ENCODE measurements around the gene MCOLN1.

Gene MCOLN1

DNA sequence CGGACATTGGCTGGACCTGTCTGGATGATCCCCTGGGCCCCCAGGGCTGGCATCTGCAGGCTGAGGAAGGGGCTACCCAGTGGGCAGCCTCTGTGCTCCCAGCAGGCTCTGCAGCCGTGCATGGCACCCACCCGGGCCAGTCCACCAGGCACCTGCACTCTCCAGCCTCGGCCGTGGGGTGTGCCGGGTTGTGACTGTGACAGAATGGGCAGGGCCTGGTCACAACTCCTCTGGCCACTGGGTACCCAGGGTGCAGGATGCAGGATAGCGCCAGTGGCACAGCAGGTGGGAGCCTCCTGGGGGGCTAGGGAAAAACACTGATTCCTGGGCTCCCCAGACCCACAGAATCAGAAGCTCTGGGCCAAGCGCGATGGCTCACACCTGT, 43.6 kb upstream of the MCOLN1 start:
- no peak for TF ChIP-seq CTCF (IDR thresholded peaks at IDR 0.05; ENCODE audit: insufficient read depth, missing control alignments)
- FAIRE-seq (no peak), DNase-seq (ENCODE audit: insufficient read length, low spot score) (no peak)

DNA sequence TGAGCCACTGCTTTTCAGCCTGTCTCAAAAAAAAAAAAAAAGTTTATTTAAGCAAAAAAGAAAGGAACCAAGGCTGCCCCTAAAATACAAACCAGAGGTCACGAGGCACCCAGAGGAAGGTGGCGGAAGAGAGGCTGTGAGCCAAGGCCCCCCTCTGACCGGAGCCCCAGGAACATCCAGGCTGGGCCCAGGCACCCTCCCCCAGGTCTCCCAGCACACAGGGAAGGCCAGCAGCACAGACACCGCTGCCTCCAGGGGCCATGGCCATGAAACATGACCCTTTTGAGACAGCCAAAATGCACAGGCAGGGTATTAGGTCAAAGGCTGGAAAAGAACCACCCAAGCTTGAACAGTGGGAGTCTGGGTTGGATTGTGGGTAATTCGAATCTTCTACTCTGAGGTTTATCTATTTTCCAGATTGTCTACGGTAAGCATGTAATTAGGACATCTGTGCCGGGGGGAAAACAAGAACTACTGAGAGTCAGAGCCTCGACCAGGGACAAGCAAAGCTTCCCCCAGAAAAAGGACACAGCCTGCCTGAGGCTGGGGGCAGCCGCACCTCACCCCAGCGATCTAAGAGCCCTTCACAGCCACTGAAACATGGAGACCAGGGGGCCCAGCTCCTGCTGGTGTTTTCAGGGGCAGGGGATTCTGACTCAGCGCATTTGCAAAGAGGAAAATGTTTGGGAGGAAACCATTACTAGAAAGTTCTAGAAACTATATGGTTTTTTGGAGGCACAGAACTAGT, 42.0 kb upstream of the MCOLN1 start:
- TF ChIP-seq CTCF (IDR thresholded peaks at IDR 0.05; ENCODE audit: insufficient read depth, missing control alignments): no peak
- DNase-seq (ENCODE audit: insufficient read length, low spot score): no peak
- no peak for FAIRE-seq

- no peak for TF ChIP-seq CTCF (IDR thresholded peaks at IDR 0.05; ENCODE audit: insufficient read depth, missing control alignments)
- DNase-seq (ENCODE audit: insufficient read length, low spot score) (no peak), FAIRE-seq (no peak)
Measured at GRCh38 chr19:7480970-7481255, 41.5 kb upstream of the MCOLN1 start.

- DNase-seq (ENCODE audit: insufficient read length, low spot score) (no peak), FAIRE-seq (no peak)
- no peak for TF ChIP-seq CTCF (IDR thresholded peaks at IDR 0.05; ENCODE audit: insufficient read depth, missing control alignments)
Measured at GRCh38 chr19:7482584-7483439, 39.6 kb upstream of the MCOLN1 start.

DNA sequence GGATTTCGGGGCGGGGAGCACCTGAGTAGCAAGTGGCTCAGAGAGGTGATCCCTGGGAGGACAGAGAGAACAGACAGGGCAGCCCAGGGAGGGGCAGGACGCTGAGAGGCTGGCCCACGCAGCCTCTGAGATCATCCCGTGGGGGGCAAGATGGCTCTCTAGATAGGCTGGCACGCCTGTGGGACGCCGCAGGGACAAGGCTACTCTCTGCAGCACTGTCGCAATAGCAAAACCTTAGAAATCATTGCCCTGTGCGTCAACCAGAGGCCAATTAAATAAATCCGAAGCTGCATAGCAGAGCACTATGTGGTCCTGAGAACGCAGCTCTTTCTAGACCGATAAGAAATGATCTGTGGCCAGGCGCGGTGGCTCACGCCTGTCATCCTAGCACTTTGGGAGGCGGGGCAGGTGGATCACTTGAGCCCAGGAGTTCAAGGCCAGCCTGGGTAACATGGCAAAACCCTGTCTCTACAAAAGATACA, 38.7 kb upstream of the MCOLN1 start:
- no peak for TF ChIP-seq CTCF (IDR thresholded peaks at IDR 0.05; ENCODE audit: insufficient read depth, missing control alignments)
- no peak for FAIRE-seq
- no peak for DNase-seq (ENCODE audit: insufficient read length, low spot score)

GRCh38 chr19:7486923-7487322, 35.5 kb upstream of the MCOLN1 start:
- no peak for TF ChIP-seq CTCF (IDR thresholded peaks at IDR 0.05; ENCODE audit: insufficient read depth, missing control alignments)
- DNase-seq (ENCODE audit: insufficient read length, low spot score): no peak
- no peak for FAIRE-seq

Data from D721Med (cell line).